Glutamatergic neuron (in vitro differentiated cells): ENCODE measurements around the gene UBE2E3. TPM values are rescaled to one million over a fixed set of nuclear protein-coding genes. Genes with fewer than 3 reads are reported as not detected.

Experiments
- DNase-seq: peaks from one replicate; pipeline ENCODE4 v3.0.0; 2022
- H3K27ac Mint-ChIP-seq: one replicate; pipeline ENCODE4 v1.8.0; 2020; ENCODE audit warnings: mild to moderate bottlenecking, mixed read lengths, inconsistent platforms; ENCODE audit not compliant: unreplicated experiment
- H3K27me3 Mint-ChIP-seq: one replicate; pipeline ENCODE4 v1.8.0; 2020; ENCODE audit warnings: mild to moderate bottlenecking, moderate library complexity, mixed read lengths, inconsistent platforms; ENCODE audit not compliant: unreplicated experiment
- H3K36me3 Mint-ChIP-seq: one replicate; pipeline ENCODE4 v1.8.0; 2020; ENCODE audit warnings: mild to moderate bottlenecking, mixed read lengths, inconsistent platforms; ENCODE audit not compliant: unreplicated experiment
- H3K4me1 Mint-ChIP-seq: one replicate; pipeline ENCODE4 v1.8.0; 2020; ENCODE audit warnings: mild to moderate bottlenecking, low read depth, mixed read lengths, inconsistent platforms; ENCODE audit not compliant: unreplicated experiment
- H3K4me3 Mint-ChIP-seq: one replicate; pipeline ENCODE4 v1.8.0; 2020; ENCODE audit warnings: mild to moderate bottlenecking, mixed read lengths, inconsistent platforms; ENCODE audit not compliant: unreplicated experiment
- H3K9me3 Mint-ChIP-seq: one replicate; pipeline ENCODE4 v1.8.0; 2020; ENCODE audit warnings: mild to moderate bottlenecking, moderate library complexity, mixed read lengths, inconsistent platforms; ENCODE audit not compliant: unreplicated experiment
- CTCF ChIP-seq: fragments of 200-600 bp; sonication (generic); IDR thresholded peaks from one replicate; pipeline ENCODE4 v1.5.0; 2021; ENCODE audit not compliant: partially characterized antibody, unreplicated experiment
- total RNA-seq: library from RNA; stranded (reverse); fragmentation: NEBNext Ultra II Directional; extraction: Animal tissue kit (Norgen Biotek cat#: 25700); gene quantifications from one replicate; pipeline ENCODE4 v1.2.1, GENCODE V29; 2021; ENCODE audit not compliant: unreplicated experiment

The UBE2E3 gene
- total RNA-seq, 1 donor from 2014 or later = 294 TPM

GRCh38 chr2:181007086-181007837 lies 26.9 kb downstream of the UBE2E3 start:
- Mint-ChIP-seq H3K9me3 (no peaks in the 10 kb centered on the region), H3K27me3 (no peaks in the 10 kb centered on the region), H3K4me1 (peaks cover 31% of the 10 kb centered on the region), H3K36me3 (no peaks in the 10 kb centered on the region), H3K27ac (no peak overlapping the region), H3K4me3 (no peak overlapping the region)
- no peak for TF ChIP-seq CTCF
- no peak for DNase-seq

DNA sequence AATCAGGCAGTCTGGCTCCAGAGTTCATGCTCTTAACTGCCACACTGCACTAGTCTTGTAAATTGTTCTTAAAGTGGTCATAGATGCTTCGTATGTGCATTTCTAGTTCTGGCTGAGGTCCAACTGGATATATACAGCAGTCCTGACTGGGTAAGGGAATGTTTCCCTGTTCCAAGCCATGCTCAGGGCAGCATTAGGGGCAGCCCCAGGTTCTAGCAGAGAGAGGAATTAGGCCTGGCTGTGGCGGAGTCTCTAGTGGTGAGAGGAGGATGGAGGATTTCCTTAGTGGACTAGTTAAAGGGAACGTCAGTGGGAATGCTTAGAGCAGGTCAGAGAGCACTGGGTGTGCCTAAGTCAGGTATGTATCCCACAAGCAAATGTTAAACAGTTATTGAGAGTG lies 28.0 kb downstream of the UBE2E3 start:
- no peaks in the 10 kb centered on the region for H3K9me3 Mint-ChIP-seq
- H3K27me3 Mint-ChIP-seq = no peaks in the 10 kb centered on the region
- no peak overlapping the region for H3K4me3 Mint-ChIP-seq
- H3K36me3 Mint-ChIP-seq = no peaks in the 10 kb centered on the region
- peak; percentile 28 for DNase-seq
- no peak for TF ChIP-seq CTCF
- H3K4me1 Mint-ChIP-seq = peaks cover 33% of the 10 kb centered on the region
- no peak overlapping the region for H3K27ac Mint-ChIP-seq

DNA sequence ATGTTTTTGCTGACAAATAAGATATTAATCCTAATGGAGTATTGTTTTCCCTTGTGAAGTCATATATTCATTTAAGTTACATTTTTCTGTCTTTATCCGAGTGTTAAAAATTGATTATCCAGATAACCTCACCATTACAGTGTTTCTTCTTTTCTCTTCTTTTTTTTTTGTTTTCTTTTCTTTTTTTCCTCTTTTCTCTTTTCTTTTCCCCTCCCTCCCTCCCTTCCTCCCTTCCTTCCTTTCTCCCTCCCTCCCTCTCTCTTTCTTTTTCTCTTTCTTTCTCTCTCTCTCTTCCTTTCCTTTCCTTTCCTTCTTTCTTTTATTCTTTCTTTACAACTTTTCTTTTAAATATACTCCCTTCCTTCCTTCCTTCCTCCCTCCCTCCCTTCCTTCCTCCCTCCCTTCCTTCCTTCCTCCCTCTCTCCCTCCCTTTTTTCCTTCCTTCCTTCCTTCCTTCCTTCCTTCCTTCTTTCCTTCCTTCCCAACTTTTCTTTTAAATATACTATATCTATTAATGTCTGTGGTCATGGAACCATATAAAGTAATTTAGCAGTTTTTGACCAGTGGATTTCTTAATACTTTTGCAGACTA lies 40.9 kb downstream of the UBE2E3 start:
- Mint-ChIP-seq H3K9me3 (peaks cover 2% of the 10 kb centered on the region), H3K4me3 (no peak overlapping the region), H3K4me1 (peaks cover 45% of the 10 kb centered on the region), H3K36me3 (no peaks in the 10 kb centered on the region), H3K27ac (no peak overlapping the region), H3K27me3 (no peaks in the 10 kb centered on the region)
- DNase-seq = no peak
- no peak for TF ChIP-seq CTCF

DNA sequence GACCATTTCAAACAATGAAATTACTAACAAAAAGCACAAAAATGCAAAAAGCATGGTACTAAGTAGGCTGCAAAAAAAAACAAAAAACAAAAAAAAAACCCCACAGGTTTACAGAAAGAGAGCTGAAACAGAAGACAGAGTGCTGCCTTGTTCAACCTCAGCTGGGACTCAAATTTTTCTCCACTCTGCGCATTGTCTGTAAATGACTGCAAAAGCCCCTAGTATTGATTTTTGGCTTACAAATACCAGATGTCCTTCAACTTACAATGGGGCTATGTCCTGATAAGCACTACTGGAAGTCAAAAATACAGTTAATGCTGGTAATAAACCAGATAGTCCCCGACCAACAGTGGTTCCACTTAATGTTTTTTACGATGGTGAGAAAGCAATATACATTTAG lies 42.2 kb downstream of the UBE2E3 start:
- peaks cover 40% of the 10 kb centered on the region for H3K4me1 Mint-ChIP-seq
- peak overlapping the region; percentile 76 for H3K27ac Mint-ChIP-seq
- H3K4me3 Mint-ChIP-seq = peak overlapping the region; percentile 25
- H3K9me3 Mint-ChIP-seq = peaks cover 3% of the 10 kb centered on the region
- DNase-seq = no peak
- no peaks in the 10 kb centered on the region for H3K27me3 Mint-ChIP-seq
- no peak for TF ChIP-seq CTCF
- no peaks in the 10 kb centered on the region for H3K36me3 Mint-ChIP-seq

DNA sequence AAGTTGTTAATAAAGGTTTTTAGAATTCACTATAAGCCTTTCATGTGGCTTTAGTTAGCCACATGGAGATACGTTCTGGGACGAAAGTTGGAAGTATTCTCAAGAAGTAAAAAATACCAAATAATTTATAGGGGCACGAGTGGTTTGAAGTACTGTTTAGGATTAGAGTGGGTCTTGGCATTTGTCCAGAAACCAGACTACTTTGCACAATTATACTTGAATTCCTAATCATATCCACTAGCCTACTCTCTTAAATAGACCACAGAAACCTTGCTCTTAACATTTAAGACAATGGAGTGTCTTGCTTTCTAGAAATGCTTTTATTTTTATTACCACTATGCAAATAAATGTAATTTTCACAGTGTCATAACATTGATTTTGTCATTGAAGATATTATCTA lies 44.6 kb downstream of the UBE2E3 start:
- H3K4me1 Mint-ChIP-seq = peaks cover 40% of the 10 kb centered on the region
- TF ChIP-seq CTCF = no peak
- no peaks in the 10 kb centered on the region for H3K36me3 Mint-ChIP-seq
- H3K9me3 Mint-ChIP-seq = peaks cover 3% of the 10 kb centered on the region
- H3K4me3 Mint-ChIP-seq = no peak overlapping the region
- H3K27ac Mint-ChIP-seq = no peak overlapping the region
- H3K27me3 Mint-ChIP-seq = no peaks in the 10 kb centered on the region
- DNase-seq = no peak
